Skeletal muscle satellite cell (primary cell): ENCODE results near the gene UBE2F.

Experiments used
- H3K27me3 ChIP-seq: 2 replicates; pipeline ENCODE4 v1.7.0; 2013; ENCODE audit warnings: low read length; ENCODE audit not compliant: control insufficient read depth, insufficient read depth
- H3K36me3 ChIP-seq: 2 replicates; pipeline ENCODE4 v1.7.0; 2013; ENCODE audit warnings: mild to moderate bottlenecking, control low read depth, low read length; ENCODE audit not compliant: insufficient read depth
- H3K4me1 ChIP-seq: 2 replicates; pipeline ENCODE4 v1.7.0; 2013; ENCODE audit warnings: low read length; ENCODE audit not compliant: control insufficient read depth, insufficient read depth
- H3K4me2 ChIP-seq: 2 replicates; pipeline ENCODE4 v1.7.0; 2013; ENCODE audit warnings: mild to moderate bottlenecking, low read length
- H3K4me3 ChIP-seq: 2 replicates; pipeline ENCODE4 v1.7.0; 2013; ENCODE audit warnings: low read length
- H3K9ac ChIP-seq: 2 replicates; pipeline ENCODE4 v1.7.0; 2013; ENCODE audit warnings: mild to moderate bottlenecking, low read depth, low read length, moderate library complexity
- H3K9me3 ChIP-seq: replicated peaks from 2 replicates; pipeline ENCODE4 v1.7.0; 2013; ENCODE audit warnings: mild to moderate bottlenecking, control low read depth, low read length

The UBE2F gene

GRCh38 chr2:238006510-238006909 is 39.7 kb downstream of the UBE2F start:
- H3K4me3 ChIP-seq, result no peak overlapping the region
- no peaks in the 10 kb centered on the region for H3K27me3 ChIP-seq
- no peak overlapping the region for H3K9ac ChIP-seq
- no peaks in the 10 kb centered on the region for H3K9me3 ChIP-seq
- H3K36me3 ChIP-seq, result peaks cover 7% of the 10 kb centered on the region
- H3K4me2 ChIP-seq, result no peak overlapping the region
- H3K4me1 ChIP-seq, result no peaks in the 10 kb centered on the region

GRCh38 chr2:238007924-238008323 is 41.1 kb downstream of the UBE2F start:
- Histone ChIP-seq H3K9me3 (no peaks in the 10 kb centered on the region), H3K9ac (no peak overlapping the region), H3K36me3 (peaks cover 7% of the 10 kb centered on the region), H3K4me3 (no peak overlapping the region), H3K4me2 (no peak overlapping the region), H3K27me3 (no peaks in the 10 kb centered on the region), H3K4me1 (no peaks in the 10 kb centered on the region)

GRCh38 chr2:238009563-238009962 is 42.7 kb downstream of the UBE2F start:
- Histone ChIP-seq H3K27me3 (no peaks in the 10 kb centered on the region), H3K4me1 (no peaks in the 10 kb centered on the region), H3K4me2 (no peak overlapping the region), H3K4me3 (no peak overlapping the region), H3K36me3 (peaks cover 7% of the 10 kb centered on the region), H3K9me3 (no peaks in the 10 kb centered on the region), H3K9ac (no peak overlapping the region)

- Histone ChIP-seq H3K4me3 (no peak overlapping the region), H3K9me3 (no peaks in the 10 kb centered on the region), H3K4me2 (no peak overlapping the region), H3K9ac (no peak overlapping the region), H3K27me3 (no peaks in the 10 kb centered on the region), H3K36me3 (peaks cover 7% of the 10 kb centered on the region), H3K4me1 (no peaks in the 10 kb centered on the region)
Observed at GRCh38 chr2:238010572-238010971, 43.8 kb downstream of the UBE2F start.

GRCh38 chr2:238013806-238014205 is 47.0 kb downstream of the UBE2F start:
- Histone ChIP-seq H3K4me2 (no peak overlapping the region), H3K36me3 (peaks cover 16% of the 10 kb centered on the region), H3K27me3 (no peaks in the 10 kb centered on the region), H3K4me1 (no peaks in the 10 kb centered on the region), H3K9me3 (no peaks in the 10 kb centered on the region), H3K9ac (no peak overlapping the region), H3K4me3 (no peak overlapping the region)

- Histone ChIP-seq H3K4me2 (no peak overlapping the region), H3K4me1 (peaks cover 9% of the 10 kb centered on the region), H3K9ac (no peak overlapping the region), H3K9me3 (no peaks in the 10 kb centered on the region), H3K36me3 (peaks cover 17% of the 10 kb centered on the region), H3K27me3 (no peaks in the 10 kb centered on the region), H3K4me3 (no peak overlapping the region)
Observed at GRCh38 chr2:238015705-238016104, 48.9 kb downstream of the UBE2F start.

- Histone ChIP-seq H3K4me3 (no peak overlapping the region), H3K4me2 (no peak overlapping the region), H3K36me3 (peaks cover 15% of the 10 kb centered on the region), H3K9ac (no peak overlapping the region), H3K27me3 (no peaks in the 10 kb centered on the region), H3K9me3 (no peaks in the 10 kb centered on the region), H3K4me1 (peaks cover 9% of the 10 kb centered on the region)
Observed at GRCh38 chr2:238016526-238016925, 49.7 kb downstream of the UBE2F start.

GRCh38 chr2:238019962-238020361 is 53.1 kb downstream of the UBE2F start:
- Histone ChIP-seq H3K4me1 (peaks cover 9% of the 10 kb centered on the region), H3K9me3 (no peaks in the 10 kb centered on the region), H3K27me3 (no peaks in the 10 kb centered on the region), H3K4me3 (peak overlapping the region; percentile 21), H3K36me3 (peaks cover 15% of the 10 kb centered on the region), H3K4me2 (no peak overlapping the region), H3K9ac (no peak overlapping the region)

GRCh38 chr2:238020816-238021215 is 54.0 kb downstream of the UBE2F start:
- H3K4me1 ChIP-seq, result peaks cover 9% of the 10 kb centered on the region
- H3K9me3 ChIP-seq, result no peaks in the 10 kb centered on the region
- no peak overlapping the region for H3K4me3 ChIP-seq
- no peaks in the 10 kb centered on the region for H3K27me3 ChIP-seq
- H3K9ac ChIP-seq, result no peak overlapping the region
- no peak overlapping the region for H3K4me2 ChIP-seq
- peaks cover 15% of the 10 kb centered on the region for H3K36me3 ChIP-seq

GRCh38 chr2:238021327-238021726 is 54.5 kb downstream of the UBE2F start:
- no peak overlapping the region for H3K4me3 ChIP-seq
- H3K36me3 ChIP-seq, result peaks cover 15% of the 10 kb centered on the region
- H3K4me1 ChIP-seq, result peaks cover 9% of the 10 kb centered on the region
- H3K4me2 ChIP-seq, result no peak overlapping the region
- no peak overlapping the region for H3K9ac ChIP-seq
- H3K9me3 ChIP-seq, result no peaks in the 10 kb centered on the region
- H3K27me3 ChIP-seq, result no peaks in the 10 kb centered on the region

GRCh38 chr2:238022594-238023157 is 55.9 kb downstream of the UBE2F start:
- no peak overlapping the region for H3K4me2 ChIP-seq
- peaks cover 9% of the 10 kb centered on the region for H3K4me1 ChIP-seq
- H3K9ac ChIP-seq, result no peak overlapping the region
- no peak overlapping the region for H3K4me3 ChIP-seq
- H3K36me3 ChIP-seq, result peaks cover 21% of the 10 kb centered on the region
- no peaks in the 10 kb centered on the region for H3K9me3 ChIP-seq
- H3K27me3 ChIP-seq, result no peaks in the 10 kb centered on the region

GRCh38 chr2:238023608-238024007 is 56.8 kb downstream of the UBE2F start:
- no peak overlapping the region for H3K4me2 ChIP-seq

More at GRCh38 chr2:238023608-238024007, 56.8 kb downstream of the UBE2F start:
- Histone ChIP-seq H3K4me1 (peaks cover 9% of the 10 kb centered on the region), H3K36me3 (peaks cover 18% of the 10 kb centered on the region), H3K9ac (no peak overlapping the region), H3K9me3 (no peaks in the 10 kb centered on the region), H3K4me3 (no peak overlapping the region), H3K27me3 (no peaks in the 10 kb centered on the region)
